ENCODE data around the gene ARMH1. TPM values are rescaled to one million over a fixed set of nuclear protein-coding genes. Genes with fewer than 3 reads are reported as not detected.
A peak's percentile ranks its signal among the peaks of the same experiment; 100 is the strongest.

Gene ARMH1
- total and polyA plus RNA-seq, 5 donors from 2014 or later, result 3.0 to 24.8 (median 4.9) TPM

- Mint-ChIP-seq H3K27ac (no peak overlapping the region), H3K4me1 (peaks cover 0 to 2% (median 0%) of the 10 kb centered on the region in 4 donors), H3K36me3 (peaks cover 4% of the 10 kb centered on the region), H3K27me3 (peaks cover 4% of the 10 kb centered on the region), H3K9me3 (no peaks in the 10 kb centered on the region), H3K4me3 (no peak overlapping the region)
- Histone ChIP-seq H3K9me3 (ENCODE audit: control insufficient read depth in 2 of 2, low read length in 2 of 2) (no peaks in the 10 kb centered on the region), H3K4me3 (ENCODE audit: low read depth, low read length) (no peak overlapping the region), H3K4me1 (ENCODE audit: control insufficient read depth, insufficient read depth, low read length, poor library complexity, severe bottlenecking) (no peaks in the 10 kb centered on the region), H3K36me3 (ENCODE audit: control insufficient read depth, insufficient read depth, low read length) (no peaks in the 10 kb centered on the region), H3K27me3 (ENCODE audit: control insufficient read depth, insufficient read depth, low read length) (no peaks in the 10 kb centered on the region), H3K27ac (ENCODE audit: insufficient read depth, low read length, poor library complexity, severe bottlenecking) (no peak overlapping the region)
- DNase-seq (no peak), ATAC-seq (ENCODE audit: low read depth in 2 of 2) (no peak)
These were observed 10.0 kb downstream of the ARMH1 start for GRCh38 chr1:44684525-44684924.

GRCh38 chr1:44685218-44685617 lies 10.7 kb downstream of the ARMH1 start:
- DNase-seq (no peak), ATAC-seq (ENCODE audit: low read depth in 2 of 2) (no peak)
- Histone ChIP-seq H3K4me1 (ENCODE audit: control insufficient read depth, insufficient read depth, low read length, poor library complexity, severe bottlenecking) (no peaks in the 10 kb centered on the region), H3K27ac (ENCODE audit: insufficient read depth, low read length, poor library complexity, severe bottlenecking) (no peak overlapping the region), H3K4me3 (ENCODE audit: low read depth, low read length) (no peak overlapping the region), H3K36me3 (ENCODE audit: control insufficient read depth, insufficient read depth, low read length) (no peaks in the 10 kb centered on the region), H3K27me3 (ENCODE audit: control insufficient read depth, insufficient read depth, low read length) (no peaks in the 10 kb centered on the region), H3K9me3 (ENCODE audit: control insufficient read depth in 2 of 2, low read length in 2 of 2) (no peaks in the 10 kb centered on the region)
- no peak overlapping the region for H3K4me3 Mint-ChIP-seq
- no peaks in the 10 kb centered on the region for H3K9me3 Mint-ChIP-seq
- H3K27ac Mint-ChIP-seq, result no peak overlapping the region
- H3K27me3 Mint-ChIP-seq, result peaks cover 2% of the 10 kb centered on the region
- peaks cover 0 to 2% (median 0%) of the 10 kb centered on the region in 4 donors for H3K4me1 Mint-ChIP-seq
- H3K36me3 Mint-ChIP-seq, result peaks cover 4% of the 10 kb centered on the region

GRCh38 chr1:44685881-44686280 lies 11.4 kb downstream of the ARMH1 start:
- H3K27ac ChIP-seq (ENCODE audit: insufficient read depth, low read length, poor library complexity, severe bottlenecking), result no peak overlapping the region
- Mint-ChIP-seq H3K27me3 (peaks cover 5% of the 10 kb centered on the region), H3K4me1 (peaks cover 0 to 2% (median 0%) of the 10 kb centered on the region in 4 donors), H3K4me3 (no peak overlapping the region), H3K36me3 (no peaks in the 10 kb centered on the region), H3K9me3 (no peaks in the 10 kb centered on the region), H3K27ac (no peak overlapping the region)
- H3K9me3 ChIP-seq (ENCODE audit: control insufficient read depth in 2 of 2, low read length in 2 of 2), result no peaks in the 10 kb centered on the region
- H3K36me3 ChIP-seq (ENCODE audit: control insufficient read depth, insufficient read depth, low read length), result no peaks in the 10 kb centered on the region
- H3K27me3 ChIP-seq (ENCODE audit: control insufficient read depth, insufficient read depth, low read length), result no peaks in the 10 kb centered on the region
- ATAC-seq (ENCODE audit: low read depth in 2 of 2), result no peak
- no peaks in the 10 kb centered on the region for H3K4me1 ChIP-seq (ENCODE audit: control insufficient read depth, insufficient read depth, low read length, poor library complexity, severe bottlenecking)
- no peak overlapping the region for H3K4me3 ChIP-seq (ENCODE audit: low read depth, low read length)
- no peak for DNase-seq

GRCh38 chr1:44688760-44689446 lies 14.4 kb downstream of the ARMH1 start:
- Histone ChIP-seq H3K27ac (ENCODE audit: insufficient read depth, low read length, poor library complexity, severe bottlenecking) (no peak overlapping the region), H3K27me3 (ENCODE audit: control insufficient read depth, insufficient read depth, low read length) (no peaks in the 10 kb centered on the region), H3K36me3 (ENCODE audit: control insufficient read depth, insufficient read depth, low read length) (no peaks in the 10 kb centered on the region), H3K9me3 (ENCODE audit: control insufficient read depth in 2 of 2, low read length in 2 of 2) (no peaks in the 10 kb centered on the region), H3K4me1 (ENCODE audit: control insufficient read depth, insufficient read depth, low read length, poor library complexity, severe bottlenecking) (no peaks in the 10 kb centered on the region), H3K4me3 (ENCODE audit: low read depth, low read length) (no peak overlapping the region)
- no peak overlapping the region for H3K27ac Mint-ChIP-seq
- no peaks in the 10 kb centered on the region for H3K4me1 Mint-ChIP-seq
- no peaks in the 10 kb centered on the region for H3K36me3 Mint-ChIP-seq
- H3K4me3 Mint-ChIP-seq, result no peak overlapping the region
- DNase-seq, result no peak
- no peak for ATAC-seq (ENCODE audit: low read depth in 2 of 2)
- peaks cover 5% of the 10 kb centered on the region for H3K27me3 Mint-ChIP-seq
- H3K9me3 Mint-ChIP-seq, result no peaks in the 10 kb centered on the region

GRCh38 chr1:44689447-44689765 lies 14.9 kb downstream of the ARMH1 start:
- no peaks in the 10 kb centered on the region for H3K4me1 Mint-ChIP-seq
- H3K9me3 Mint-ChIP-seq, result no peaks in the 10 kb centered on the region
- no peak for ATAC-seq (ENCODE audit: low read depth in 2 of 2)
- H3K36me3 ChIP-seq (ENCODE audit: control insufficient read depth, insufficient read depth, low read length), result no peaks in the 10 kb centered on the region
- H3K4me3 Mint-ChIP-seq, result no peak overlapping the region
- no peaks in the 10 kb centered on the region for H3K4me1 ChIP-seq (ENCODE audit: control insufficient read depth, insufficient read depth, low read length, poor library complexity, severe bottlenecking)
- no peak overlapping the region for H3K4me3 ChIP-seq (ENCODE audit: low read depth, low read length)
- peaks cover 5% of the 10 kb centered on the region for H3K27me3 Mint-ChIP-seq
- no peak overlapping the region for H3K27ac ChIP-seq (ENCODE audit: insufficient read depth, low read length, poor library complexity, severe bottlenecking)
- DNase-seq, result no peak
- no peaks in the 10 kb centered on the region for H3K36me3 Mint-ChIP-seq
- H3K27ac Mint-ChIP-seq, result no peak overlapping the region
- H3K27me3 ChIP-seq (ENCODE audit: control insufficient read depth, insufficient read depth, low read length), result no peaks in the 10 kb centered on the region
- H3K9me3 ChIP-seq (ENCODE audit: control insufficient read depth in 2 of 2, low read length in 2 of 2), result no peaks in the 10 kb centered on the region

- Mint-ChIP-seq H3K36me3 (no peaks in the 10 kb centered on the region), H3K27me3 (peaks cover 5% of the 10 kb centered on the region), H3K9me3 (no peaks in the 10 kb centered on the region), H3K4me3 (no peak overlapping the region), H3K27ac (peak overlapping the region in 1 of 3 donors; percentile 26), H3K4me1 (peaks cover 0 to 16% (median 5%) of the 10 kb centered on the region in 4 donors)
- no peaks in the 10 kb centered on the region for H3K9me3 ChIP-seq (ENCODE audit: control insufficient read depth in 2 of 2, low read length in 2 of 2)
- no peak overlapping the region for H3K4me3 ChIP-seq (ENCODE audit: low read depth, low read length)
- H3K36me3 ChIP-seq (ENCODE audit: control insufficient read depth, insufficient read depth, low read length), result no peaks in the 10 kb centered on the region
- no peak for DNase-seq
- H3K27ac ChIP-seq (ENCODE audit: insufficient read depth, low read length, poor library complexity, severe bottlenecking), result no peak overlapping the region
- peaks cover 9% of the 10 kb centered on the region for H3K4me1 ChIP-seq (ENCODE audit: control insufficient read depth, insufficient read depth, low read length, poor library complexity, severe bottlenecking)
- no peaks in the 10 kb centered on the region for H3K27me3 ChIP-seq (ENCODE audit: control insufficient read depth, insufficient read depth, low read length)
- no peak for ATAC-seq (ENCODE audit: low read depth in 2 of 2)
These were observed 18.6 kb downstream of the ARMH1 start for GRCh38 chr1:44693159-44693558.

GRCh38 chr1:44693900-44694299 lies 19.4 kb downstream of the ARMH1 start:
- ATAC-seq (ENCODE audit: low read depth in 2 of 2) (no peak), DNase-seq (no peak)
- Histone ChIP-seq H3K27me3 (ENCODE audit: control insufficient read depth, insufficient read depth, low read length) (no peaks in the 10 kb centered on the region), H3K27ac (ENCODE audit: insufficient read depth, low read length, poor library complexity, severe bottlenecking) (no peak overlapping the region), H3K4me1 (ENCODE audit: control insufficient read depth, insufficient read depth, low read length, poor library complexity, severe bottlenecking) (peaks cover 9% of the 10 kb centered on the region), H3K9me3 (ENCODE audit: control insufficient read depth in 2 of 2, low read length in 2 of 2) (no peaks in the 10 kb centered on the region), H3K36me3 (ENCODE audit: control insufficient read depth, insufficient read depth, low read length) (no peaks in the 10 kb centered on the region), H3K4me3 (ENCODE audit: low read depth, low read length) (no peak overlapping the region)
- H3K4me1 Mint-ChIP-seq, result peaks cover 0 to 16% (median 5%) of the 10 kb centered on the region in 4 donors
- H3K27ac Mint-ChIP-seq, result no peak overlapping the region
- H3K27me3 Mint-ChIP-seq, result peaks cover 5% of the 10 kb centered on the region
- no peaks in the 10 kb centered on the region for H3K36me3 Mint-ChIP-seq
- no peaks in the 10 kb centered on the region for H3K9me3 Mint-ChIP-seq
- no peak overlapping the region for H3K4me3 Mint-ChIP-seq

GRCh38 chr1:44694863-44695478 lies 20.5 kb downstream of the ARMH1 start:
- DNase-seq (no peak), ATAC-seq (ENCODE audit: low read depth in 2 of 2) (no peak)
- Mint-ChIP-seq H3K27me3 (peaks cover 5% of the 10 kb centered on the region), H3K27ac (no peak overlapping the region), H3K4me3 (no peak overlapping the region), H3K9me3 (no peaks in the 10 kb centered on the region), H3K4me1 (peaks cover 0 to 16% (median 5%) of the 10 kb centered on the region in 4 donors), H3K36me3 (no peaks in the 10 kb centered on the region)
- Histone ChIP-seq H3K36me3 (ENCODE audit: control insufficient read depth, insufficient read depth, low read length) (no peaks in the 10 kb centered on the region), H3K27me3 (ENCODE audit: control insufficient read depth, insufficient read depth, low read length) (no peaks in the 10 kb centered on the region), H3K4me3 (ENCODE audit: low read depth, low read length) (no peak overlapping the region), H3K27ac (ENCODE audit: insufficient read depth, low read length, poor library complexity, severe bottlenecking) (no peak overlapping the region), H3K4me1 (ENCODE audit: control insufficient read depth, insufficient read depth, low read length, poor library complexity, severe bottlenecking) (peaks cover 9% of the 10 kb centered on the region), H3K9me3 (ENCODE audit: control insufficient read depth in 2 of 2, low read length in 2 of 2) (no peaks in the 10 kb centered on the region)
